GM19372 (cell line): ENCODE data around the gene MAPKBP1.

Experiments
- ATAC-seq: cut with Tn5 transposase; IDR thresholded peaks from one replicate; pipeline ENCODE4 v1.9.1; 2021; ENCODE audit warnings: mild to moderate bottlenecking, low read depth, moderate library complexity; ENCODE audit not compliant: unreplicated experiment

MAPKBP1 gene

GRCh38 chr15:41782371-41783282, 8.3 kb downstream of the MAPKBP1 start:
- ATAC-seq: no peak

GRCh38 chr15:41783296-41783695, 9.0 kb downstream of the MAPKBP1 start:
- ATAC-seq: no peak

DNA sequence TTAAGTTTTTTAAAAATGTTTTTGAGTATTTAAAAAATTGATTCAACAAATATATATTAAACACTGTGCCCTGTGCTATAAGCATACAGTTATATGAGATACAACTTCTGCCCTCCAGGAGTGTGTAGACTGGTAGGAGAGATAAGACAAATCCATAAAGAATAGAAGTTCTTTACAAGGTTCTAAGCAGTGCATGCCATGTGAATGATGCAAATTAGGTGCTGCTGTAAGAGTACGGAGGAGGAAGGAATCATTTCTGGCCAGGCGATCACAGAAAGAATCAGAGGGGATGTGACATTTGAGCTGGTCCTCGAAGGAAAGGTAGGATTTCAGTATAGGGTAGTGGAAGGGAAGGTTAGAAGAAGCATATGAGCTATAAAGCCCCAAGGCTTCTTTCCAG, 14.0 kb downstream of the MAPKBP1 start:
- no peak for ATAC-seq

- no peak for ATAC-seq
Measured at GRCh38 chr15:41789236-41789635, 15.0 kb downstream of the MAPKBP1 start.

GRCh38 chr15:41789662-41790061, 15.4 kb downstream of the MAPKBP1 start:
- ATAC-seq: no peak

DNA sequence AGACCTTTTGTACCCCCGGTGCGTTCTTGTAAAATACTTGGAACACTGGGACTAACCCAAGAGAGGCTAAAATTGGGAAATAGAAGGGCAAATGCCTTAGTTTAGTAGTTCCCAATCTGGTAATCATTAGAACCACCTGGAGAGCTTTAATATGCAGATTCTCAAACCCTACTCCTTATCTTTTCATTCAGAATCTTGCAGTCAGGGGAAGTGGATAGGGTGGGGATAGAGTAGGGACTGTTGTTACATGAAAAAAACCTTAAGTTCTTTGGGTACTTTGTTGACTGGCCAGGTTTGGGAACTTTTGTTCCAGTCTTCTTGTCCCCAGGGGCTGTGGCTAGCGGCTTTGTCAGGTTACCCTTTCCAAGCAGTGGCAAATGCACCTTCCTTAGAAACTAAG, 15.9 kb downstream of the MAPKBP1 start:
- ATAC-seq: no peak

GRCh38 chr15:41790756-41791546, 16.7 kb downstream of the MAPKBP1 start:
- ATAC-seq: no peak

GRCh38 chr15:41791547-41791937, 17.3 kb downstream of the MAPKBP1 start:
- no peak for ATAC-seq

DNA sequence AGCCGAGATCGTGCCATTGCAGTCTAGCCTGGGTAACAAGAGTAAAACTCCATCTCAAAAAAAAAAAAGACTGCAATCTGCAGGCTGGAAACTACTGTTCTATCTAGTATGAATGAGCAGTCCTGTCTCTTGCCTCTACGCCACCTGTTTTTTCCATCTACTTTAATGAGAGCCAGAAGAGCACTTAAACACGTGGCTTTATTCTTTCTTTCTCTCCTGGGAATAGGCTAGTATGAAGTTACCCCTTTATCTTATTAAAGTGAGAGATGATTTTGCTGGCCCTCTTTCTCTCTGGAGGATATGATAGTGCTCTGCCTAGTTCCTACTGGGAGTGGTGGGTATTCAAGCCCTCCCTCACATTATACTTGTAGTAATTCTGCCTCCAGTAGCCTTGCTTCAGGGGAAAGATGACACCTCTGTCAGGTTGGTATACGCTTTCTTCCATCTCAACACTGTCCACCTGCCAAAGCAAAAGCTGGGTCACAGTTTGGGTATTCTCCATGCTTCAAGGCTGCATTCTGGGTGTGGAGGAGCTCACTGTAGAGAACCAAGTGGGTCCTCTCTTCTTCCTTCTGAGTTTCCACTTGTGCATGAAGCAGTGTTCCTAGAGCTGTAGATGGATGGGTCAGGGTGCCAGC, 17.8 kb downstream of the MAPKBP1 start:
- no peak for ATAC-seq

DNA sequence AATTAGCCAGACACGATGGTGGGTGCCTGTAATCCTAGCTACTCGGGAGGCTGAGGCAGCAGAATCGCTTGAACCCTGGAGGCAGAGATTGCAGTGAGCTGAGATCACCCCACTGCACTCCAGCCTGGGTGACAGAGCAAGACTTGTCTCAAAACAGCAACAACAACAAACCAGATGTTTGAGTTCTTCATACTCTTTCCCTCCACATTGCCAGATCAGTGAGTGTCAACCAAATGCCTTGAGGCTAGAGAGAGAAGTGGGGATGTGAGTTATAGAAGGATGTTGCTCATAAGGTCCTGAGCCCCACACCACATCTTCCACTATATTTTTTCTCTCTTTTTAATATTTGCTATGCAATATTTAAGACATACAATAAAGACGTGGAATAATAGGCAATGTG, 19.8 kb downstream of the MAPKBP1 start:
- no peak for ATAC-seq

- ATAC-seq: no peak
Measured at GRCh38 chr15:41795996-41796856, 21.9 kb downstream of the MAPKBP1 start.

DNA sequence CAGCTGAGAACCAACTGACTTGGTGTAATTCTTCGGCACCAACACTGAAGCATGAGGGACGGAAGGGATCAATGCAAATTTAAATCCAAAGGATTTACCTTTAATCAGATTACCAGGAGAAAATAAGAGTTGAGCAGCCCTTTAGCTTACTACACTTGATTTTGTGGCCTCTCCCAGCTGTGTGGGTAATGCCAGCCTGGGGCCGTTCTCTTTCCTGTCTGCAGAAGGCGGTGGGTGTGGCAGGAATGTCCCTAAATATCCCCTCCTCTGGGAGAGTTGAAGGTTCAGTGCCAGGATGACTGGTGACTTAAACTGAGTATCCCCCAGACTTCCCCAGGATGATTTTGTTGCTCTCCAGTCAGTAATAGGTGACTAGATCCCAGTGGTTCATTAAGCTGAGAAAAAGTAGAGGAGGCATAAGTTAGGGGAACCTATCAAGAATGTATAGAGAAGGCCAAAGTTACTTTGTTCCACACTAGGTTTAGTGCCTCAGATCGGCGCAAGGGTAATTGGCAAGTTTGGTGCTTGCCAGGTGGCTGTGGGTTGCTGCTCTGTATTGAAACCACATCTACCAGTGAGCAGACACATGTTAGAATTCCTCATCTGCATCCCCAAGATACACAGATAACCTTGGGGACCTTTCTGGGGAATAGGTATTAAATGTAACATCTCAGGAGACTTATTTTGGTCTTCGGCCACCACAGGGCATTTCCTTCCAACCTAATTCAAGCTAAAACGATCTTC, 23.1 kb downstream of the MAPKBP1 start:
- ATAC-seq: no peak

DNA sequence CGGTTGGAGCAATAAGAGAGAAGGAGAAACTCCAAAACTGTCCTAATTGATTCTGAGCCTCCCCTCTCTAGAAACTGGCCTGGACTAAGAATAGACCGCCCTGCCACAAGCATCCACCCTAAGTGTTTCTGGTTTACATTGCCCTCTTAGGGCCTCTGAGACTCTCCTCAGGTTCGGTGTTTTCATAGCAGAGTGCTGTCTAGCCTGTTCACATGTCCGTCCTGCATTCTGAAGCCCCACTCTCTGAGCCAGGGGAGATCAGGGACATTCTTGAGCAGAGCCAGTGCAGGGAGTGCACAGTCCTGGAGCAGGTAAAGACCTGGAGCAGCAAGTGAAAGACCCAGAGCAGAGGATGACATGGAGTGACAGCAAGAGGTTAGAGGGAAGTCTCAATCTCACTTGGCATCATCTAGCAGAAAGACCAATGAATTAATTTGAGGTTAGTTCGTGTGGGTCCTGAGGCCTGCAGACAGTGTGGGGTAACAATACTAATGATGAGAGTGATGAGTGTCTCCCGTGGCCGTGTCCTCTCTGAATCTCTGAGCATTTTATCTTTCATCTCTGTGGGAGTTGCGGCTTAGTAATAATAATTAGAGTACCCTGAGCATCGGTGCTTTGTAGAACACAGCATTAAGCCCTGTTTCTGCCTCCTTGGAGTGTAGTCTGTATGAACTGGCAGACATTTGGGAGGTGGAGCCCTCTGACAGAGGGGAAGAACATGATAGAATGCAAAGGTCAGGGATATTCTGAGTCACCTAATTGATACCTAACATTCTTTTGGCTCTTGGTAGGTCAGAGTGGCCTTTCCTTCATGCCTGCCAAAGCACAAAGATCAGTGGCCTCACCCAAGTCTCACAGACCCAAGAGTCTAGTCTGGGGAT, 24.6 kb downstream of the MAPKBP1 start:
- ATAC-seq: no peak

GRCh38 chr15:41799488-41799805, 25.2 kb downstream of the MAPKBP1 start:
- no peak for ATAC-seq

DNA sequence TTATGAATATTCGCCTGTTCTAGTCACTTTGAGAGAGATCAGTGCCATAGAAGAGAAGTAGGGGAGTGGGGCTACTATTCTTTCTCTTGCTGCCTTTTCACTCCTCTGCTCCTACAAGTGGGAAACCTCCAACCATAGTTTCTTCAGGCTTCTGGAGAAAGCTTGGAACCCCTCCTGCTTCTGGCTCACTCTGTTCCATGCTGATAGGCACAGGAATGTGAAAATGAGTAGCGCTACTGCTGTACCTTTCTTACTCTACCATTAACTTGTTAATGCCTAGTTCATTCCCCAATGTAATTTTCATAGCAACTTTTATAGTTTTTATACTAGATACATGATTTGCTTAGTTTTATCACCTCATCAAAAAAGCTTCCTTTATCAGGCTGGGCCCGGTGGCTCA, 26.9 kb downstream of the MAPKBP1 start:
- ATAC-seq: no peak

DNA sequence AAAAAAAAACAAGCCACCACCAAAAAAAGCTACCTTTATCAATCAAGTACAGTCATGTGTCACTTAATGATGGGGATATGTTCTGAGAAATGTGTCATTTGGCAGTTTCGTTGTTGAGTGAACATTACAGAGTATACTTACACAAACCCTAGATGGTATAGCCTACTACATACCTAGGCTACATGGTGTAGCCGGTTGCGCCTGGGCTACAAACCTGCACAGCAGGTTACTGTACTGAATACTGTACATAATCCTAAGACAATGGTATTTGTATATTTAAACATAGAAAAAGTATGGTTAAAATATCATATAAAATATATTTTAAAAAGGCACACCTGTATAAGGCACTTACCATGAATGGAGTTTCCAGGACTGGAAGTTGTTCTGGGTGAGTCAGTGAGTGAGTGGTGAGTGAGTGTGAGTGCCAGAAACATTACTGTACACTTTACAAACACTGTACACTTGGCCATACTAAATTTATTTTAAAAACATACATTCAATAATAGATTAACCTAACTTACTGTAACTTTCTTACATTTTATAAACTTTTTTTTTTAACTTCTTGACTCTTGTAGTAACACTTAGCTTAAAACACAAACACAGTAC, 27.7 kb downstream of the MAPKBP1 start:
- no peak for ATAC-seq

- ATAC-seq: no peak
Measured at GRCh38 chr15:41804361-41804760, 30.1 kb downstream of the MAPKBP1 start.

GRCh38 chr15:41804916-41805666, 30.8 kb downstream of the MAPKBP1 start:
- ATAC-seq: no peak
